ENCODE measurements around the gene FAM110A.

- no peak for TF ChIP-seq CTCF (conservative IDR thresholded peaks at IDR 0.05; ENCODE audit: low read length)
- TF ChIP-seq EZH2phosphoT487 (IDR thresholded peaks at IDR 0.05; ENCODE audit: borderline replicate concordance, low read depth, low read length), result no peak
Measured at GRCh38 chr20:839015-839414, 5.5 kb downstream of the FAM110A start.
